SKM-1 (cell line): Measurements from ENCODE around the gene PCED1A.

Source experiments
- DNase-seq: peaks from one replicate; lab custom pipeline; 2025; ENCODE audit not compliant: unreplicated experiment; lab: John Stamatoyannopoulos, UW

PCED1A gene

GRCh38 chr20:2805689-2806350, 34.6 kb downstream of the PCED1A start:
- no peak for DNase-seq

GRCh38 chr20:2804852-2805688, 35.4 kb downstream of the PCED1A start:
- no peak for DNase-seq

- no peak for DNase-seq
These were observed 36.2 kb downstream of the PCED1A start for GRCh38 chr20:2804041-2804828.

- no peak for DNase-seq
These were observed 39.1 kb downstream of the PCED1A start for GRCh38 chr20:2801286-2801728.

- DNase-seq = peak; percentile 27
These were observed 39.8 kb downstream of the PCED1A start, which contains the start of gene CPXM1 for GRCh38 chr20:2800521-2801285. CPXM1 (minus strand) TSS chr20:2800627; CDS start chr20:2800572, 55 bp downstream.

- DNase-seq = no peak
These were observed 40.6 kb downstream of the PCED1A start for GRCh38 chr20:2799688-2800520.

- DNase-seq = no peak
These were observed 41.2 kb downstream of the PCED1A start for GRCh38 chr20:2799271-2799670.

GRCh38 chr20:2798814-2799213, 41.6 kb downstream of the PCED1A start:
- DNase-seq = no peak

- DNase-seq = no peak
These were observed 42.2 kb downstream of the PCED1A start for GRCh38 chr20:2798095-2798805.

GRCh38 chr20:2797136-2797983, 43.1 kb downstream of the PCED1A start:
- DNase-seq = no peak

- no peak for DNase-seq
These were observed 44.3 kb downstream of the PCED1A start for GRCh38 chr20:2796011-2796660.

- no peak for DNase-seq
These were observed 45.0 kb downstream of the PCED1A start for GRCh38 chr20:2795451-2795850.

GRCh38 chr20:2794866-2795447, 45.5 kb downstream of the PCED1A start:
- DNase-seq = no peak

GRCh38 chr20:2794202-2794748, 46.2 kb downstream of the PCED1A start:
- DNase-seq = no peak

GRCh38 chr20:2793471-2793870, 47.0 kb downstream of the PCED1A start:
- DNase-seq = no peak
